ENCODE data around the gene DERL3. TPM values are rescaled to one million over a fixed set of nuclear protein-coding genes. Genes with fewer than 3 reads are reported as not detected.

Gene DERL3
- total and polyA plus RNA-seq, 2 of the 13 experiments (the other 11 are each of a cell fraction or from before 2014, with no cell fraction given), result not detected

DNA sequence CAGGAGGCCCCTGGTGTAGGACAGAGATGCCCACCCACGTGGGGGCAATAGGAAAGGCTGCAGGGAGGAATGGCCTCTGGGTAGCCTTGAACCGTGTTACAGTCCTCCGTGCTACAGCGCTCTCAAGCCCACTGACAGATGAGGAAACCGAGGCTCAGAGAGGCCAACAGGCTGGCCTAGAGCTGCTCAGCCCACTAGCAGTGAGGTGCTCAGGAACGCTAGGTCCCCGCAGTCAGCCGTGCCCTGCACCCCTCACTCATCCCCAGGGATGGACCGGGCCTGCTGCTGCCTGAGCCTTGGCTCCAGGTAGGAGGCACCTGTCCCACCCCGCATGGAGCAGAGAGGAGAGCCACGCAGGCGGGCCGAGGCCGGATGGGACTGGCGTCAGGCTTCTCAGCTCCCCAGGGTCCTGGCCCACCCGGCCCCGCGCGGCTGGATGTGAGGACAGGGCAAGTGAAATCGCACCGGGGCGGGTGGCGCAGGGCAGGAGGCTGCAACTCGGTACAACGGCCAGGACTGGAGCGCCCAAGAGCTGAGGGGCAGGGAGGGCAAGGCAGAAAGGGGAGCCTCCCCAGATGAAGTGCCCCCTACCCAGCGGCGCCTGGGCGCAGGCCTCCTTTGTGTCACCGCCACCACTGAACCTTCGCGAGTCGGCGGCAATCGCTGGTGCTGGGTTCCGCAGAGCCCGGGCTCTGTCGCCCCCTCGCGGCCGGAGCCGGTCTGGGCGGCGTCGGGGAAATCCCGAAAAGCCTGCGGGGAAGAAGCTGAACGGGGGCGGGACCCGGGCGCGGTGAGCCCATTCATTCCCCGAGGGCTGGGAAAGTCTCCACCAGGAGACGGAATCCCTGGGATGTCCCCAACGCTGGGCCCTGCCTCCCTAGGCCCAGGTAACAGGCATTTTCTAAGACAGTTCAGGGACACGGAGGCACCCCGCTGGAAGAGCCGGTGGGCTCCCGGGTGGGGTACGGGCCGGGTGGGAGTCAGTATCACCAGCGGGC lies 10.5 kb upstream of the DERL3 start (continued):
- TF ChIP-seq KLF12 (CRISPR knock-in tag; IDR thresholded peaks at IDR 0.05; ENCODE audit: borderline replicate concordance) (peak; percentile 54; the same call in 1 of the 2 replicates), FOXP1 (IDR thresholded peaks at IDR 0.05) (no peak), FOXP1 (CRISPR knock-in tag; IDR thresholded peaks at IDR 0.05) (no peak), FOXM1 (CRISPR knock-in tag; IDR thresholded peaks at IDR 0.05) (no peak), MEIS1 (CRISPR knock-in tag; IDR thresholded peaks at IDR 0.05; ENCODE audit: borderline replicate concordance) (peak; percentile 65), REXO4 (CRISPR knock-in tag; IDR thresholded peaks at IDR 0.05; ENCODE audit: borderline replicate concordance) (no peak), NR2F6 (IDR thresholded peaks at IDR 0.05) (no peak), NR2F6 (CRISPR knock-in tag; IDR thresholded peaks at IDR 0.05) (no peak), ZNF136 (CRISPR knock-in tag; IDR thresholded peaks at IDR 0.05; ENCODE audit: low read depth) (no peak)
- TF ChIP-seq, protein P1, sequence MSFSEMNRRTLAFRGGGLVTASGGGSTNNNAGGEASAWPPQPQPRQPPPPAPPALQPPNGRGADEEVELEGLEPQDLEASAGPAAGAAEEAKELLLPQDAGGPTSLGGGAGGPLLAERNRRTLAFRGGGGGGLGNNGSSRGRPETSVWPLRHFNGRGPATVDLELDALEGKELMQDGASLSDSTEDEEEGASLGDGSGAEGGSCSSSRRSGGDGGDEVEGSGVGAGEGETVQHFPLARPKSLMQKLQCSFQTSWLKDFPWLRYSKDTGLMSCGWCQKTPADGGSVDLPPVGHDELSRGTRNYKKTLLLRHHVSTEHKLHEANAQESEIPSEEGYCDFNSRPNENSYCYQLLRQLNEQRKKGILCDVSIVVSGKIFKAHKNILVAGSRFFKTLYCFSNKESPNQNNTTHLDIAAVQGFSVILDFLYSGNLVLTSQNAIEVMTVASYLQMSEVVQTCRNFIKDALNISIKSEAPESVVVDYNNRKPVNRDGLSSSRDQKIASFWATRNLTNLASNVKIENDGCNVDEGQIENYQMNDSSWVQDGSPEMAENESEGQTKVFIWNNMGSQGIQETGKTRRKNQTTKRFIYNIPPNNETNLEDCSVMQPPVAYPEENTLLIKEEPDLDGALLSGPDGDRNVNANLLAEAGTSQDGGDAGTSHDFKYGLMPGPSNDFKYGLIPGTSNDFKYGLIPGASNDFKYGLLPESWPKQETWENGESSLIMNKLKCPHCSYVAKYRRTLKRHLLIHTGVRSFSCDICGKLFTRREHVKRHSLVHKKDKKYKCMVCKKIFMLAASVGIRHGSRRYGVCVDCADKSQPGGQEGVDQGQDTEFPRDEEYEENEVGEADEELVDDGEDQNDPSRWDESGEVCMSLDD (CRISPR knock-in tag; IDR thresholded peaks at IDR 0.05; ENCODE audit: borderline replicate concordance), result no peak
- TF ChIP-seq, protein P2, sequence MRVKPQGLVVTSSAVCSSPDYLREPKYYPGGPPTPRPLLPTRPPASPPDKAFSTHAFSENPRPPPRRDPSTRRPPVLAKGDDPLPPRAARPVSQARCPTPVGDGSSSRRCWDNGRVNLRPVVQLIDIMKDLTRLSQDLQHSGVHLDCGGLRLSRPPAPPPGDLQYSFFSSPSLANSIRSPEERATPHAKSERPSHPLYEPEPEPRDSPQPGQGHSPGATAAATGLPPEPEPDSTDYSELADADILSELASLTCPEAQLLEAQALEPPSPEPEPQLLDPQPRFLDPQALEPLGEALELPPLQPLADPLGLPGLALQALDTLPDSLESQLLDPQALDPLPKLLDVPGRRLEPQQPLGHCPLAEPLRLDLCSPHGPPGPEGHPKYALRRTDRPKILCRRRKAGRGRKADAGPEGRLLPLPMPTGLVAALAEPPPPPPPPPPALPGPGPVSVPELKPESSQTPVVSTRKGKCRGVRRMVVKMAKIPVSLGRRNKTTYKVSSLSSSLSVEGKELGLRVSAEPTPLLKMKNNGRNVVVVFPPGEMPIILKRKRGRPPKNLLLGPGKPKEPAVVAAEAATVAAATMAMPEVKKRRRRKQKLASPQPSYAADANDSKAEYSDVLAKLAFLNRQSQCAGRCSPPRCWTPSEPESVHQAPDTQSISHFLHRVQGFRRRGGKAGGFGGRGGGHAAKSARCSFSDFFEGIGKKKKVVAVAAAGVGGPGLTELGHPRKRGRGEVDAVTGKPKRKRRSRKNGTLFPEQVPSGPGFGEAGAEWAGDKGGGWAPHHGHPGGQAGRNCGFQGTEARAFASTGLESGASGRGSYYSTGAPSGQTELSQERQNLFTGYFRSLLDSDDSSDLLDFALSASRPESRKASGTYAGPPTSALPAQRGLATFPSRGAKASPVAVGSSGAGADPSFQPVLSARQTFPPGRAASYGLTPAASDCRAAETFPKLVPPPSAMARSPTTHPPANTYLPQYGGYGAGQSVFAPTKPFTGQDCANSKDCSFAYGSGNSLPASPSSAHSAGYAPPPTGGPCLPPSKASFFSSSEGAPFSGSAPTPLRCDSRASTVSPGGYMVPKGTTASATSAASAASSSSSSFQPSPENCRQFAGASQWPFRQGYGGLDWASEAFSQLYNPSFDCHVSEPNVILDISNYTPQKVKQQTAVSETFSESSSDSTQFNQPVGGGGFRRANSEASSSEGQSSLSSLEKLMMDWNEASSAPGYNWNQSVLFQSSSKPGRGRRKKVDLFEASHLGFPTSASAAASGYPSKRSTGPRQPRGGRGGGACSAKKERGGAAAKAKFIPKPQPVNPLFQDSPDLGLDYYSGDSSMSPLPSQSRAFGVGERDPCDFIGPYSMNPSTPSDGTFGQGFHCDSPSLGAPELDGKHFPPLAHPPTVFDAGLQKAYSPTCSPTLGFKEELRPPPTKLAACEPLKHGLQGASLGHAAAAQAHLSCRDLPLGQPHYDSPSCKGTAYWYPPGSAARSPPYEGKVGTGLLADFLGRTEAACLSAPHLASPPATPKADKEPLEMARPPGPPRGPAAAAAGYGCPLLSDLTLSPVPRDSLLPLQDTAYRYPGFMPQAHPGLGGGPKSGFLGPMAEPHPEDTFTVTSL (CRISPR knock-in tag; IDR thresholded peaks at IDR 0.05; ENCODE audit: borderline replicate concordance), result no peak
- TF ChIP-seq, protein P3, sequence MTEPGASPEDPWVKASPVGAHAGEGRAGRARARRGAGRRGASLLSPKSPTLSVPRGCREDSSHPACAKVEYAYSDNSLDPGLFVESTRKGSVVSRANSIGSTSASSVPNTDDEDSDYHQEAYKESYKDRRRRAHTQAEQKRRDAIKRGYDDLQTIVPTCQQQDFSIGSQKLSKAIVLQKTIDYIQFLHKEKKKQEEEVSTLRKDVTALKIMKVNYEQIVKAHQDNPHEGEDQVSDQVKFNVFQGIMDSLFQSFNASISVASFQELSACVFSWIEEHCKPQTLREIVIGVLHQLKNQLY (CRISPR knock-in tag; IDR thresholded peaks at IDR 0.05), result no peak
- TF ChIP-seq, protein P4, sequence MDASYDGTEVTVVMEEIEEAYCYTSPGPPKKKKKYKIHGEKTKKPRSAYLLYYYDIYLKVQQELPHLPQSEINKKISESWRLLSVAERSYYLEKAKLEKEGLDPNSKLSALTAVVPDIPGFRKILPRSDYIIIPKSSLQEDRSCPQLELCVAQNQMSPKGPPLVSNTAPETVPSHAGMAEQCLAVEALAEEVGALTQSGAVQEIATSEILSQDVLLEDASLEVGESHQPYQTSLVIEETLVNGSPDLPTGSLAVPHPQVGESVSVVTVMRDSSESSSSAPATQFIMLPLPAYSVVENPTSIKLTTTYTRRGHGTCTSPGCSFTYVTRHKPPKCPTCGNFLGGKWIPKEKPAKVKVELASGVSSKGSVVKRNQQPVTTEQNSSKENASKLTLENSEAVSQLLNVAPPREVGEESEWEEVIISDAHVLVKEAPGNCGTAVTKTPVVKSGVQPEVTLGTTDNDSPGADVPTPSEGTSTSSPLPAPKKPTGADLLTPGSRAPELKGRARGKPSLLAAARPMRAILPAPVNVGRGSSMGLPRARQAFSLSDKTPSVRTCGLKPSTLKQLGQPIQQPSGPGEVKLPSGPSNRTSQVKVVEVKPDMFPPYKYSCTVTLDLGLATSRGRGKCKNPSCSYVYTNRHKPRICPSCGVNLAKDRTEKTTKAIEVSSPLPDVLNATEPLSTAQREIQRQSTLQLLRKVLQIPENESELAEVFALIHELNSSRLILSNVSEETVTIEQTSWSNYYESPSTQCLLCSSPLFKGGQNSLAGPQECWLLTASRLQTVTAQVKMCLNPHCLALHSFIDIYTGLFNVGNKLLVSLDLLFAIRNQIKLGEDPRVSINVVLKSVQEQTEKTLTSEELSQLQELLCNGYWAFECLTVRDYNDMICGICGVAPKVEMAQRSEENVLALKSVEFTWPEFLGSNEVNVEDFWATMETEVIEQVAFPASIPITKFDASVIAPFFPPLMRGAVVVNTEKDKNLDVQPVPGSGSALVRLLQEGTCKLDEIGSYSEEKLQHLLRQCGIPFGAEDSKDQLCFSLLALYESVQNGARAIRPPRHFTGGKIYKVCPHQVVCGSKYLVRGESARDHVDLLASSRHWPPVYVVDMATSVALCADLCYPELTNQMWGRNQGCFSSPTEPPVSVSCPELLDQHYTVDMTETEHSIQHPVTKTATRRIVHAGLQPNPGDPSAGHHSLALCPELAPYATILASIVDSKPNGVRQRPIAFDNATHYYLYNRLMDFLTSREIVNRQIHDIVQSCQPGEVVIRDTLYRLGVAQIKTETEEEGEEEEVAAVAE (CRISPR knock-in tag; IDR thresholded peaks at IDR 0.05; ENCODE audit: borderline replicate concordance), result 0 out of 2 replicates have a peak, but pooled peaks have one; percentile 41
